ENCODE measurements around the gene TRAK2.
"Not testable (repeated sequence)": the region's sequence is repeated elsewhere in the genome, so short reads cannot be mapped to it uniquely, and the experiment has no call there.

TRAK2 gene, protein sequence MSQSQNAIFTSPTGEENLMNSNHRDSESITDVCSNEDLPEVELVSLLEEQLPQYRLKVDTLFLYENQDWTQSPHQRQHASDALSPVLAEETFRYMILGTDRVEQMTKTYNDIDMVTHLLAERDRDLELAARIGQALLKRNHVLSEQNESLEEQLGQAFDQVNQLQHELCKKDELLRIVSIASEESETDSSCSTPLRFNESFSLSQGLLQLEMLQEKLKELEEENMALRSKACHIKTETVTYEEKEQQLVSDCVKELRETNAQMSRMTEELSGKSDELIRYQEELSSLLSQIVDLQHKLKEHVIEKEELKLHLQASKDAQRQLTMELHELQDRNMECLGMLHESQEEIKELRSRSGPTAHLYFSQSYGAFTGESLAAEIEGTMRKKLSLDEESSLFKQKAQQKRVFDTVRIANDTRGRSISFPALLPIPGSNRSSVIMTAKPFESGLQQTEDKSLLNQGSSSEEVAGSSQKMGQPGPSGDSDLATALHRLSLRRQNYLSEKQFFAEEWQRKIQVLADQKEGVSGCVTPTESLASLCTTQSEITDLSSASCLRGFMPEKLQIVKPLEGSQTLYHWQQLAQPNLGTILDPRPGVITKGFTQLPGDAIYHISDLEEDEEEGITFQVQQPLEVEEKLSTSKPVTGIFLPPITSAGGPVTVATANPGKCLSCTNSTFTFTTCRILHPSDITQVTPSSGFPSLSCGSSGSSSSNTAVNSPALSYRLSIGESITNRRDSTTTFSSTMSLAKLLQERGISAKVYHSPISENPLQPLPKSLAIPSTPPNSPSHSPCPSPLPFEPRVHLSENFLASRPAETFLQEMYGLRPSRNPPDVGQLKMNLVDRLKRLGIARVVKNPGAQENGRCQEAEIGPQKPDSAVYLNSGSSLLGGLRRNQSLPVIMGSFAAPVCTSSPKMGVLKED

DNA sequence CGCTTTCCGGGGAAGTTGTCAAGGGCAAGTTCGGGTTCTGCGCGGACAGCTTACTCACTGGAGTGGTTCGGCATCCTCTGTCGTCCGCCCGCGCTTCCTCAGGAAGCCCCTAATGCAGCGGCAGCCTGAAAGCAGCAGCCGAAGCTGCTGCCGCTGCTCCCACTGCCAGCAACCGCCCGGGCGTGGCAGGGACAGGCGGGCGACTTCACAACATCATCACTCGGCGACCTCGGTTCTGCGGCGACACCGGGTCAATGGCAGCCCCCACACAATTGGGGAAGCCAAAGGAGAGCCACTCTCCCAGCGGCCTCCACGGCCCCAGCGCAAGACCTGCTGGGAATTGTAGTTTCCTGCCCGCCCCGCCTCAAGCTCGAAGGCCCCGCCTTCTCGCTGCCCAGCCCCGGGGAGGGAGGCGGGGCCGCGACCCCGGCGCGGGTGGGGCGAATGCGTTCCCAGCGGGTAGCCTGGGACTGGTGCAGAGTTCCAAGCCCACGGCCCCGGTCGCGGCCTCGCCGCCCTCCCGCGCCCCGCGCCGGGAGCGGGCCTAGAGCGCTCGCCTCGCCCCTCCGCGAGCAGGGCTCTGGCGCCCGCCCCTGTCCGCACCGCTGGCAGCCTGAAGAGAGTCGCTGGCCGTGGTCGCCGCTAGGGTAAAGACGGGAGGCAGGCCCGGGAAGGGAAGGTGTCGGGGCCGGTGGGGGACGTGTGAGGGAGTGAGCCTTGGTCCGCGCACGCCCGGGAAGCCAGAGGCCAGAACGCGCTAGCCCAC lies at the start of gene TRAK2, which contains the start of gene STRADB:
Gene TRAK2, minus strand, starts transcription at position 167 of the 766 bp plus-strand sequence. CDS start 30,951 bp downstream, outside the sequence.
Gene STRADB, plus strand, starts transcription at position 449 of the 766 bp plus-strand sequence. CDS start 3,101 bp downstream, outside the sequence.
- peak; percentile 90 for DNase-seq

DNA sequence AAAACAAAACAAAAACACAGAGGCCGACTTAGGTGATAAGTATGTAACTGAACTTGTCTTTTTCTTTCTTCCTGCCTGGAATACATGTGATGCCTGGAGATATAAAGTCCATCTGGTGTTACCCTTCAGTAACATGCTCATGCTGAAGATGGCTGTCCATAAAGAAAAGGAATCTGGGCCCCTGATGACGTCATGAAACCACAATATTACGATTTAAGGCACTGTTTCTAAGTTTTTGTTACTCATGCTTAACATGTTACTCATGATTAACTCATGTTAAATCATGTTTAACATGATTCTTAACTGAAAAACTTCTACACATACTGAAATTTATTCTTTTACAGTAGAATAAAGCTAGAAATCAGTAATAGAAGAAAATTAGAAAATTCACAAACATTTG lies 49.3 kb upstream of the TRAK2 start:
- DNase-seq, result no peak

DNA sequence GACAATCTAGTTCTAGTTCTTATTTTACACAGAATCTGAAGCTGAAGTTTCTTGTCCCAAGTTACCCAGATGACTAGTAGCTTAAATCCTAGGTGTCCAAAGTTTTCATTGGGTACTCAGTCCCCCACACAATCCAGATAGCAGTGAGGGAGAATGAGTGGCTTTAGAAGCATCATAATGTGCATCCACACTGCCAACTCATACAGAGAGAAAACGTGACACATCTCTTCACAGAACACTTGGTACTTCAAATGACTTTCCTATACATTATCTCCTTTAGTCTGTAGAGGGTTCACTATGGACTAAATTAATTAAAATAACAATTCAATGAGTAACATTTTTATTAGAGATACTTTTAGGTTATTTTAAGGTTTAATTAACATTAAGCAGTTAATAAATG lies 45.5 kb upstream of the TRAK2 start:
- no peak for DNase-seq

DNA sequence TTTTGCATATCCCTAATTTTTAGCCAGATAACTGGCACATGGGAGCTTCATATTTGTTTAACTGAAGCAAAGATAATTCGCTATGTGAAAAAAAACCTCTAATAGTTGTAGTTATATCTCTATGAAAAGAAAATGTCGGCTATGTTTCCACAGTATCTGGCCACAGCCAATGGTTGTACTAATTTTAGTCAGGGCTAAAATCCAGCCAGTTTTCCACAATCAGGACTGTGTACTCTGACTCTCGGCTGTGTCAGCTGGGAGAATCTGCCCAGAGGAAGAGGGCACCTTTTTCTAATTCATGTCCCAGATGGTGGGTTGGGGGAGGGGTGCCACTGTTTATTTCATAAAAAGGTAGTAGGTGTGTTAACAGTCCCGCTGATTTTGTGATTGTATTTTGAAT lies 39.0 kb upstream of the TRAK2 start:
- DNase-seq, result no peak

DNA sequence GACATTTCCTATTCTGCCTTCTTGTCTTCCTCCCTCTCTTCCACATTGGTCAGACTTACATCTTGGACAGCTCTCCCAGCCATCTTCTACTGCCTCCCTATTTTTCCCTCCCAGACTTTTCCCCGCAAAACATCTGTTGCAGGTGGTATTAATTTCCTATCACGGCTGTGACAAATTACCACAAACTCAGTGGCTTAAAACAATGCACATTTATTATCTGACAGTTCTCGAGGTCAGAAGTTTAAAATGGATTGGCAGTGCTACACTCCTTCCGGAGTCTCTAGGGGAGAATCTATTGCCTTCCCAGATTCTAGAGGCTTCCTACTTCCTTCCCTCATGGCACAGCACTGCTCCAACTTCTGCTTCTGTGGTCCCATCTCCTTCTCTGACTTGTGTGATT lies 33.5 kb upstream of the TRAK2 start:
- DNase-seq, result no peak

DNA sequence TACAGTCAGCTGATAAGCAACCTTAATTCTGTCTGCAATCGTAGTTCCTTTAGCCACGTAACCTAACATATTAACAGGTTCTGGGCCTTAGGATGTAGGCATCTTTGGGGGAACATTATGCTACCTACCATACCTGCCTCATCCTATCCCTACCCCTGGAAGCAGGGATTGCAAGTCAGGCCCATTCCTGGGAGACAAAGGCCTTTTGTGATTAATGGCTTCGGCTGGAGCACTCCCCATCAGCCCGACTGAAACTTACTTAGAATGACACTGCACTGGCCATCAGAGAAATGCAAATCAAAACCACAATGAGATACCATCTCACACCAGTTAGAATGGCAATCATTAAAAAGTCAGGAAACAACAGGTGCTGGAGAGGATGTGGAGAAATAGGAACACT lies 32.5 kb upstream of the TRAK2 start:
- DNase-seq, result not testable (repeated sequence)

DNA sequence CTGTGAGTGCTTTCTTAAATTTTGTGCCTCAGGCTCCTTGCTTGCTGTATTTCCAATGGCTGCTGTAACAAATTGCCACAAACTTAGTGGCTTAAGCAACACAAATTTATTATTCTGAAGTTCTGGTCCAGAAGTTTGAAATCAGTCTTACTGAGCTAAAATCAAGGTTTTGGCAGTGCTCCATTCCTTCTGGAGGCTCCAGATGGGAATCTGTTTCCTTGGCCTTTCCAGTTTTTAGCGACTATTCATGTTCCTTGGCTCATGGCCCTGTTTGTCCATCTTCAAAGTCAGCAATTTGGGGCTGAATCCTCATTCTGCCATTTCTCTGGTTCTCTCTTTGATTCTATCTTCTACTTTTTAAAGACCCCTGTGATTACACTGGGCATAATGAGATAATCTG lies 32.1 kb upstream of the TRAK2 start:
- DNase-seq, result no peak

DNA sequence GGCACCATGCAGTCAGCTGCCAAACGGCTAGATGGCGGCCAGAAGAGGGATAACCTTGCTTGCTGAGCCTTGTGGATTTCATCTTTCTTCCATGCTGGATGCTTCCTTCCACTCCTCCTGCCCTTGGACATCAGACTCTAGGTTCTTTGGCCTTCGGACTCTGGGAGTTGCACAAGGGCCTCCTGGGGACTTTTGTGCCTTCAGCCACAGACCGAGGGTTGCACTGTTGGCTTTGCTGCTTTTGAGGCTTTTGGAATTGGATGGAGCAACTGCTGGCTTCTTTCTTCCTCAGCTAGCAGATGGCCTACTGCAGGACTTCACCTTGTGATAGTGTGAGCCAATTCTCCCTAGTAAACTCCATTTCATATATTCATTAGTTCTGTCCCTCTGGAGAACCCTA lies 31.3 kb upstream of the TRAK2 start:
- DNase-seq, result no peak

DNA sequence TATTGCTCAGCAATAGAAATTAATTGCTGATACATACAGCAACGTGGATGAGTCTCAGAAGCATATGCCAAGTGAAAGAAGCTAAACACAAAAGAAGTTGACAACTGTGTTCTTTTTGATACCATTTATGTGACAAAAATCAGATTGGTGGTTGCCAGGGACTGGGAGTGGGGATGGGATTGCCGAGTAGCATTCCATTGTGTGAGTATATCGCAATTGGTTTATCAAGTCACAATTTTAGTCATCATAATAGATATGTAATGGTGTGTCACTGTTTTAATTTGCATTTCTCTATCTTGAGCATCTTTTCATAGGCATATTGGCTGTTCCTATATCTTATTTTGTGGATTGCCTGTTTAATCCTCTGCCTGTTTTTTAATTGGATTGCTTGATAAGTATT lies 21.2 kb upstream of the TRAK2 start:
- DNase-seq, result no peak

DNA sequence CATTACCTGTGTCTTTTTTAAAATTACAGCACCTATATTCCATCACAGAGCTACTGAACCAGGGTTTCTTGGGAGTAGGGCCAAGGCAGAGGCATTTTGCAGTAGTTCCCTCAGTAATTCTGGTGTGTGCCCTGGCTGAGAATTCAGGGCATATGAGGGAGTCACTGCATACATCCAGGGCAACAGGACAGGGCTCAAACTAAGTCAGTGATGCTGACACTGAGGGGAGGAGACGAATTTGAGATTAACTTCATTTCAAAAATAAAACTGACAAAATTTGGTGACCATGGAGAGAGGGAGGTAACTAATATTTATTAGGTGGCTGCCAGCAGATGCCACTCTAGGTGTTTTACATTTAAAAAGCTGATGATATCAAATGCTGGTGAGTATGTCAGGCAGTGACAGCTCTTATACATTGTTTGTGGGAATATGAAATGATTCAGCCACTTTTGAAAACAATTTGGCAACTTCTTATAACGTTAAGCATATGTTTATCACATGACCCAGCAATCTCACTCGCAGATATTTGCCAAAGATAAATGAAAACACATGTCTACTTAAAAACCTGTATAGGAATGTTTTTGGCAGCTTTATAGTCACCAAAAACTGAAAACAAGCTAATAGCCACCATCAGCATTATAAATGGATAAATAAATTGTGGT lies 20.6 kb upstream of the TRAK2 start:
- no peak for DNase-seq

DNA sequence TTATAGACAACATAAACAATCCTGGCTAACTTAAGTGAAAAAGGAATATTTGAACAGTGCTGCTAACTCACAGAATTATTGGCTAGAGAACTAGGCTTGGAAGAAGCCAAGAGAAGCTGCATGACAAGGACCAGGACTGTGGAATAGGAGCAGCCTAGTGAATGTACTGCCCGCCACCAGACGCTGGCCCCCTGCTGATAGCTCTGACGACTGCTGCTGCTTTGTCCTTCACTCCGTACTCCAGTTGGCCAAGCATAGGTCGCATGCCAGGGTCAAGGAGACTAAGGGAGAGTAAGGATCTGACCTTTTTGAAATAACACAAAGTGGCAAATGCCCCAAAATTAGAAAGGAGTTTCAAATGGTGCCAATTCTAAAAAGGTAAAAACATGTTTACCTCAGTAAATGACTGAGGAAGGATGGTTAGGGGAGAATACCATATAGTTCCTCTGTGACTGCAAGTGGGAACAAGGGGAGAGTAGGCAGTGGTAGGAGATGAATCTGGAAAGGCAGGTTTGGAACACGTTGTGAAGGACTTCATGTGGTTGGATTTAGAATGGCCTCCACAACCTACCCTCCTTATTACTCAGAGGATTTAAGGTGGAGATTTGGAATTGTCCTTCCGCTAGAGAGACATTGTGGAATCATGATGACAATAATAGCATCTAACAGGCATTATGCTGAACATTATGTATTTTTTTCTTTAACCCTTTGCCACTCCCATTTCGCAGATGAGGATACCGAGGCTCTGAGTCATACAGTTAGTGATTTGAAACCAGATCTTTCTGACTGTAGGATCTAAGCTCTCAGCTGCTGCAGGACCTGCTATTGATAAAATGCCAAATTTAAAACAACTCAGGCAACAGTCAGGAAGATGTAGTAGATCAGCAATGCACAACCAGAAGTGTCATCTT lies 19.8 kb upstream of the TRAK2 start:
- DNase-seq, result no peak

DNA sequence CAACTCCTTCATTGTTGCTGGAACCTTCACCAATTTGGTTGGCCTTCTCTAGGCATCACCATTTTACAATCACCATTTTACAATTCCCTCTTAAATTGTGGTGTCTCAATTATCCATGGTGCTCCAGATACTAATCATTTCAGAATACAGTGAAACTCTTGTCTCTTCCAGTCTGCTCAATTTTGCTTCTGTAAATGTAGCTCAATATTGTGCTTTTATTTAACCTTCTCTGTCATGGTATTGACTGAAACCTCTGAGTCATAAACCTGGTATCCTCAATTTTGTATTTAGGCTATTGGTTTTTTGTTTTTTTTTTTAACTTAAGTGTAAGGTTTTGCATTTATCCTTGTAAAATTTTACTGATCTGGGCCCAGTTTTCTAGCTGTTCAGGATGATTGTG lies 16.4 kb upstream of the TRAK2 start:
- no peak for DNase-seq

DNA sequence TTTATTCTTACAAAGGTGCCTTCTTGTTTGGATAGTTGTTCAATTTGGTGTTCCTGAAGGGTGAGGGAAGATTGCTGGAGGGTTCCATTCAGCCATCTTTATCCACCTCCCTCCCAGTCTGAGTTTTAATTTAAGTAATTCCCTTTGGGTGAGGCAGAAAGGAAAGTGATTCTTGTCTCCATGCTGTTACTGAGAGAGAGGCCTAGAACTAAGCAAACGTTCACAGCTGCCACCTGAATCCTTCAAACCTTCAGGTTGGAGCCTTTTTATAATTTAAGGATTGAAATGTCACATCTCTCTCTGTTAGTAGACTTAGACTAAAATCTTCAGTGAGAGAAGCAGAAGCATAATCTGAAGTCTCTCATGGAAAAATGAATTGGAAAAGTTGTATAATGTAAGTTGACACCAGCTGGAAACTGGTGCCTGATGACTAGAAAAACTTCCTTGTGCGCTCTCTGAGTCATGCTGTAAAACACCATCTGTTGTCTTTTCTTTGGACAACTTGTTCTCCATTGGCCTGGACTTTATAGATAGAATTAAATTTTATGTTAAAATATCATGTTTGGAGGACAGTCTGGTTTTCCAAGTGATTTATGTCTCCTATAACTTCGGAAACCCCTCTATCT lies 14.9 kb upstream of the TRAK2 start:
- DNase-seq, result no peak

DNA sequence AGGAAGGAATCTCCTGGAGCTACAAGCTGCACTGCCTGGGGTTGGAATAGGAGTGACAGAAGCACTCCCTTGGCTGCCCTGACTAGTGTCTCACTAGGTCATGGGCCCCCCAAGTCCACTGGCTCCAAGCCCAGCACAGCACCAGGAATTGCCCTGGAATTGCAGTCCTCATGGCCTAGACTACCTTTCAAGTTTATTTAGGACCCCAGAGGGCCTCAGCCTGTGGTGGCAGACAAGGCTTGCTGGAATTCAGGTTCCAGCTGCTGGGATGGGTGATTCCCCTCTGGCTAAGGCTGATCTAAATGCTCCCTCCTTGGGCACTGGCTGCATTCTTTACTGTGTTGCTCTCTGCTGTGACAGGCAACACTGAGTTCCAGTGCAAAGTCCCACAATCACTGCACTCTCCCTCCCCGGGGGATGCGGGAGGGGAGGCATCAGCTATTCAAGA lies 14.3 kb upstream of the TRAK2 start:
- no peak for DNase-seq

DNA sequence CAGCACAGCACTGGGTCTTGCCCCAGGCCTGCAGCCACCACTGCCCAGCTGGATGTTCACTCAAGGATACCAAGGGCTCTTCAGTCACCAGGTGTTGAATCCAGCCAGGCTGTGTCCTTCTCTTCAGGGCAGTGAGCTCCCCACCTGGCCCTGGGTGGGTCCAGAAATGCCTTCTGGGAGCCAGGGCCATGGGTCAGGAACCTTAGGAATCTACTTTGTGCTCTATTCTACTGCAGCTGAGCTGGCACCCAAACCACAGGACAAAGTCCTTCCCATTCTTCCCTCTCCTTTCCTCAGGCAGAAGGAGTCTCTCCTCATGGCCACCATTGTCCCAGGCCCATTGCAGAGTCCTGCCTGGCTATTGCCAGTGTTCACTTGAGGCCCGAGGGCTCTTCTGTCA lies 13.3 kb upstream of the TRAK2 start:
- DNase-seq, result no peak

DNA sequence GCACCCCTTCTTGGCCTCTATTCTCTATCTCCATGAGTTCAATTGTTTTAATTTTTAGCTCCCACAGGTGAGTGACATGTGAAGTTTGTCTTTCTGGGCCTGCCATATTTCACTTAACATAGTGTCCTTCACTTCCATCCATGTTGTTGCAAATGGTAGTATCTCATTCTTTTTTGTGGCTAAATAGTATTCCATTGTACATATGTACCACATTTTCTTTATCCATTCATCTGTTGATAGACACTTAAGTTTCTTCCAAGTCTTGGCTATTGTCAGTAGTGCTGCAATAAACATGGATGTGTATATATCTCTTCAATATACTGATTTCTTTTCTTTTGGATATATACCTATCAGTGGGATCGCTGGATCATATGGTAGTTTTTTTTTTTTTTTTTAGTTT lies 9.3 kb upstream of the TRAK2 start:
- DNase-seq, result no peak

DNA sequence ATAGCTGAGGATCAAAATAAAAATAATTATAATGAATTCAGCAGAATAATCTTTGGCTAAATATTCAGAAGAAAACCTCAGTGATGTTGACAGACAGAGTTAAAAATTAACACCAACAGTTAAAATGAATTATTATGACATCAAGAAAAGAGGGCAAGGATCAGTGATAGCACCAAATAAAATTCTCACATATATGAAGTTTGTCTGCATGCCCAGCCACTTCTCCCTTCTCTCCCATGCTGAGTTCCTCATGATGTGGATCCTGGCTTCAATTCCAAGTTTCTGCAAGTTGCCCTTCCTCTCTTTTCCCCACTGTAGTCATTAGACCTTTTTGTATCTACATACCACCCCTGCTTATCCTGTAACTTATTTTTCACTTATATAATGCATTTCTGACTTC lies 7.1 kb upstream of the TRAK2 start:
- no peak for DNase-seq

DNA sequence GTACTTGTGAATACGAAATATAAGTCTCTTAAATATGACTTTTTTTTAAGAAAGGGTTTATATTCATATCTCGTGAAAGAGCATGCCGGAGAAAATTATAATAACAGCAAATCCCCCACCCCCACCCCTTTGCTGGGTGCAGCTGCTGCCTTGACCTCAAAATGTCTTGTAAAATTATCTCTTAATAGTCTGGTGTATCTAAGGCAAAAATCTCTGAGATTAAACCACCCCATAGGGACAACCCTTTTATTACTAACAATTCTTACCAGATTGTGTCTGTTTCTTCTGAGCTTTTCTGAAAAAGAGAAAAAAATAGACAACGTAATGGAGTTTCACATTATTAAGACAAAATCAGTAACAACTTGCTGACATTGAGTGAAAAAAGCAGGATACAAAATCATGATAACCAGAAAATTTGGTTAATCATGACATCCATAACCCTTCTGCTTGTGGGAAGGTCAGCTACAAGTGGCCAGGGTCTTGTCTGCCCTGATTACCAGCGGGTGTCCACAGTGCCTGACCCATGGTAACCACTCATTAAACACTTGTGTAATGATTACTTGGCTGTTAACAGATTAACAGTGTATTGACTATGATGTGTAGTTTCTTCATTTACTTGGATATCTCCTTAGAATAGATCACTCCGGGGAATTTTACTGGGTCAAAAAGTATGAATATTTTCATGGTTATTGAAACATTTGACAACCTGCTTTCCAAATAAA lies 1.8 kb upstream of the TRAK2 start:
- DNase-seq, result no peak

DNA sequence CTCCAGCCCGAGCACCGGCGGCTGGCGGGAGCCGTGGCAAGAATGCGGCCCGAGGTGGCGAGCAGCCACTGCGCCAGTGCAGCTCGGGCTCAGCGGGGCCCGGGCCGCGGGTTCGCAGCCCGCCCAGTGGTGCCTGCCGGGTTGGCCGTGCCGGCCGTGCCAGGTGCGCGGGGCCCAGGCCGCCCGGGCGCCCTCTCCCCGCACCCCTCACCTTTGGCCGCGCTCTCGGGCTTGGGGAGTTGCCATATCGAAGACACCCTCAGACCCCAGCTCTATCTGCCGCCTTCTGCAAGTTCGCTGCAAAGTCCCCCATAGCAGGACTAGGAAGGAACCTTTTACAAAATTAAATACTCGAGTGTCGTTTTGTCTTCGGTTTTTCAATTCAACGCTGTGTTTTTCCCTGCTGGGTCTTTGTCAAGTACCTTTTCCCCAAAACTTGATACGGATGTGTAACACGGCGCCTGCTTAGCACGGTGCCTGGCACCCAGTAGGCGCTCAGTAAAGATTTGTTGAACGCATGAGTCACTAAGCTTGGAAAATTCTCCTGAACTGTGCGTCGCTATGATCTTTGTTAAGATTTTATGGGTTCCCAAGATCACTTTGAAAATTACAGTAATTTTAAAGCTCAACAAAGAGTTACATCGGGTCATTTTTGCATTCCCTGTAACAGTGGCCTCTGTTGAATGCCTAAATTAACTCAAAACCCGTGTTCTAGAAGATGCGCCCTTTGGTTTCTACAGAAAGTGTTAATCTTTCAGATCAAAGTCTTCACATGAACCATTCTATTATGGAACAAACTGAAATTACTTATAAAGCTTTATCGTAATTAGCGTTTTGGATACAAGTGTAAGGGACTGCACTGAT lies 1.0 kb upstream of the TRAK2 start:
- DNase-seq, result no peak
